Activated naive CD4-positive, alpha-beta T cell treated with Interleukin-2 at 50 U/mL for 16 hours (primary cell): ENCODE measurements around the gene TNRC18.

Experiments
- DNase-seq: peaks from one replicate; pipeline ENCODE4 v3.0.0-alpha.2; 2020

The TNRC18 gene

GRCh38 chr7:5425507-5426225 is 2.0 kb upstream of the TNRC18 start:
- no peak for DNase-seq

DNA sequence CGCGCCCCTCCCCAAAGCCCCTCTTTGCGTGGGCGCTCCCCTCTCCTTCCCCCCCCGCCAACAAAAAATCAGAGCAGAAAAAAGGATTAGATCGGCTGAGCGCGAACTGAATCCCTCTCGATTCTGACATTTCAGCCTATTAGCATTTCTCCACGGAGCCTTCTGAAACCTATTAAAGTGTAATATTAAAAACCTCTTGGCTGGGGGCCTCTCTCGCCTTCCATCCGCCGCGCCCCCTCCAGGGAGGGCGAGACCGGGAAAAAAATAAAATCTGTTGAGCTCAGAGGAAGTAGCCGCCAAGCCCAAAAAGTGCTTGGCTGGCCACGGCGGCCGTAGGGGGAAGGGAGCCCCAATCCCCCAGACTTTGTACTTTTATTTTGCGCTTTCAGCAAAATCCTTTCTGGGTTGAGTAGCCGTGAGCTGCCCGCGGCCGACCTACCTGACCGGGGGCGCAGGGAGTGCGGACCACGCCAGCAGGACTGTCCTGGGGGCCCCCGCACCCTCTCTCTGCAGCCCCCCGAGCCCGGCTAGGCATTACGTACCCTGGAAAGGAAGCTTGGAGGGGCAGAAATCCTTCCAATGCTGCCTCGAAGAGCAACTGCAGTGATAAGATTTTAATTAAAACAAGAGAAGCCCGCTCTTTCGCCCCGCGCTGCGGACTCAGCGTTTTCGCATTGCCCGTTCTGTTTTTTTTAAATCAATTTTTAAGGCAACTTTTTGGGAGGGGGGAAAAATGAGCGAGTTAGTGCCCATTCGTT is 1.3 kb upstream of the TNRC18 start:
- DNase-seq, result no peak

DNA sequence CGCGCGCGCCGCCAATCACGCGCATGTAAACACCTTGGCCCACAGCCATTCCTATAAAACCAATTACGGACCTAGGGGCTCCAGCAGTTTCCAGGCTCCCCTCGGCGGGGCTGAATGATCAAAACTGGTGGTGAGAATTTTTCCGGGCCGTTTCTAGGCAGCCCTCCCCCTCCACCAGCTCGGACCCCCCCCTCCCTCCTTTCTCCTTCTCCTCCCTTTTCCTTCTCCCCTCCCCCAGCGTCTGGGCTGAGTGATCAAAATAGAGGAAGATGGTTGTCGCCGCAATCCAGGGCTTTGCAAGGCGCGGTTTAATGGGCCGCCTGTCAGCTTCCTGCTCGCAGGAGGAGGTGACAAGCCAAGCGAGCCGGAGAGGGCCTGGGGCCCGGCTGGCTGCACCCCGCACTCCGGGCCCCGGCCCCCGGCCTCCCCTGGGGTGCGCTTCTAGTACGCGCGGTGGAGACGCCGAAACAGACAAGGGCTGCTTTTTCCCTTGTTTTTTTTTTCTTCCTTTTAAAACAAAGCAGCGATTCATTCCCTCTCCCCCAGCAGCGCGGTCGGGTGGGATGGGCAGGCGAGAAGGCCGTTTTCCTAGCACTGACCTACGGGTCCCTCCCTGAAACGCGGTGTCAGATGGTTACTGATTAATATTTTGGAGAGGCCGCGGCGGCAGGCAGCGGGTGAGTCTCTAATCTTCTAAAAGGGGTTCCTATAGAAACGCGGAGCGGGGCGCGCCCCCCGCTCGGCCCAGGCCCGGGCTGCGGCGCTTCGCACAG is 528 bp upstream of the TNRC18 start:
- DNase-seq, result no peak

DNA sequence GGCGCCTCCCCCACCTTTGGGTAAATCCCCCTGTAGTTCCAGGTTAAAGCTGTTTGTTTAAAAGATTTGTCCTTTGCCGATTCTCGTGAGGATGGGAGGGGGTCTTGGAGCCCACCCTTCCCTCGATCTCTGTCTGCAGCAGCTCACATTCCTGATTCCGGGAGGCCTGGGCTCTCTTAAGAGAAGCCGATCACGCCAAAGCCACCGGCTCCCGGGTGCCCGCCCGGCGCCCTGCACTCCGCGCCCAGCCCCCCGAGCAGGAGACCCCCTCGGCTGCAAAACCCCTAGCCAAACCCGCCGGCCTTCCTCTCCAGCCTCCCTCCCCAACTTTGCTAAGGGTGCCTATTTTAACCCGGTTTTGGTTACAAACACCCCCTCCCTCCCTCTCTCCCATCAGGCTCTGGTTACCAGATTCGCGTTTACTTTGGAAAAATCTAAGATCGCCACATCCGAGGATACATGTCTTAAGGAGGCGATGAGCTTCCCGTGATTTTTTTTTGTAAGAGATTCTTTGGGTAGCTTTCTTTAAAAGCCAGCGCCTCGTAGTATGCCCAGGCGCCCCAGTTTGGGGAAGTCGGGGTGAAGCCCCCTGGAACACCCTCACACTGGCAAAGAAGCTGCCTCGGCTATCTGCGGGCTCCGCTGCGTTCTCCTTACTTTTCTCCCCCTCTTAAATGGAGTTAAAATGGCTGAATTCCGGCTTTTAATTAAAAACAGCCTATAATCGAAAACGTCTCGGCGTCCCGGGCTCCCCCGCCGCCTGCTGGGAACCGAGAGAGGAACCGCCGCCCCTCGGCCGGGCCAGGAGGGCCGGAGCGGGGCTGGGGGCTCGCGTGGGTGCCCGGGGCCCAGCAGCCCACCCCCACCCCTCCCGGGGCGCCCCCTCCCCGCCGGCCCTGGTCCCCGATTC is 983 bp downstream of the TNRC18 start:
- DNase-seq, result no peak

- DNase-seq, result no peak
Measured at GRCh38 chr7:5421714-5422395, 1.8 kb downstream of the TNRC18 start.

DNA sequence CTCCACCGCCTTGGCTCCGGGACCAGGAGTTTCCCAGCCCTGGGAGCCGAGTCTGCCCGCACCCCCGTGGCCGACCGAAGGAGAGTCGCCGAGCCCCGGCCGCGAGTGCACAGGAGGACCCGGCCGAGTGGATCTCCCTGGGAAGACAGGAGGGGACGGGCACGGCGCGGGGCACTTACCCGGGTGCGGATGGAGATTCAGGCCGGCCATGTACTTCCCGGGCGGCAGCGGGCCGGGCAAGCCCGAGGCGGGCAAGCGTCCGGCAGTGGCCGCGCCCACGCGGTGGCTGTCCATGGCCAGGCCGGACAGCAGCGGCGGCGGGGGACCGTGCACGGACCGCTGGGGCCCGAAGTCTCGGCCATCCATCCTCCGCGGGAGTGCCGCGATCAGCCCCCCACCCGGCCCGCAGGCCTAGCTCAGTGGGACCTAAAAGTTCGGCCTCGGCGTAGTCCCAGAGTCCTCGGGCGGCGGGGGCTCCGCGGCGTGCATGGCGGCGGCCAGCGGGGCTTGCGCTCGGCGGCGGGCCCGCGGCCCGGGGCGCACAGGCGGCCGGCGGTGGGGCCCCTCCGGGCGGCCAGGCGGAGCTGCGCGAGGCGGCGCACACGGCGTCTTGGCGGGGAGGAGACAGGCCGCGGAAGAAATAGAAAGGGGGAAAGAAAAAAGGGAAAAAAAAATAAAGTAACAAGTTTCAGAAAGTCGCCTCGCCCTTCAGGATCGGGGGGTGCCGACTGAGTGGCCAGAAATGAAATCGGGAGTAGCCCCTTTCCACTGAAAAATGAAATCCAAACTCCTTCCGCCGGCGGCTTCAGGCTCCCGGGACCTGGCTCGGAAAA is 2.5 kb downstream of the TNRC18 start:
- no peak for DNase-seq

GRCh38 chr7:5420067-5420880 is 3.4 kb downstream of the TNRC18 start:
- no peak for DNase-seq

DNA sequence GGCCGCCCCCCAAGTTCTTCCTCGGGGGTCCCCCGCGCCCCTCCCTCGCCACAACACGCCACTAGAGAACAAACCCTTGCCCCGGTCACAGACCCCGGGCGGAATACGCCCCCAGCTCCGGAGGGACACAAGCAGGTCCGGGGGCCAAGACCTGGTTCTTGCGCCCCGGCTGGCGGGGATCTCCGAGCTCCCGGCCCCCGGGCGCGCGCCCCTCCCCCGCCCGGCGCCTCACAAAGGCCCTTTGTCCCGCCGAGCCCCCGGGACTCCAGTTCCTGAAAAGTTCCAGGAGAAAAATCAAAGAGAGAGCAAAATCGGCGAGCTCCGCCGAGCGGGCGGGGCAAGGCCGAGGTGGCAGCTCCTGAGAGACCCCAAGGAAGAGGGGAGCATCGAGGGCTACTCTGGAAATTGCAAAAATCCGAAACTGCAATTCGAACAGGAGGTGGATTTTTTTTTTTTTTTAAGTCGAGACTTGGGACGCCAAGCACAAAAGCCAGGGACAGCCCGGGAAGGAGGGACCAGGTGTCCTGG is 4.0 kb downstream of the TNRC18 start:
- DNase-seq, result no peak

DNA sequence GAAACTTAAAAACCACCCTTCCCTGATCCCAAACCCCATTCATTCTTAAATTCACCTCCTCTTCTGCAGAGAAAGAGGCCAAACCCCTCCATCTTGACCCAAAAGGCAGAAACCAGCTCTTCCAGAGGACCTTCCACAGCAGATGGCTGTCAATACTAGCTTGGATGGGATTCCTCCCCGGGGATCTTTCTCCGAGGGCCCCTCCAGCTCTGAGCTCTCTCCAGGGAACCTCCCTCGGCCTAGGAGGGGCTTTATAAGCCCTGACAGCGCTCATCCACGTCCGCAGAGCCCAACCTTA is 5.4 kb downstream of the TNRC18 start:
- no peak for DNase-seq

DNA sequence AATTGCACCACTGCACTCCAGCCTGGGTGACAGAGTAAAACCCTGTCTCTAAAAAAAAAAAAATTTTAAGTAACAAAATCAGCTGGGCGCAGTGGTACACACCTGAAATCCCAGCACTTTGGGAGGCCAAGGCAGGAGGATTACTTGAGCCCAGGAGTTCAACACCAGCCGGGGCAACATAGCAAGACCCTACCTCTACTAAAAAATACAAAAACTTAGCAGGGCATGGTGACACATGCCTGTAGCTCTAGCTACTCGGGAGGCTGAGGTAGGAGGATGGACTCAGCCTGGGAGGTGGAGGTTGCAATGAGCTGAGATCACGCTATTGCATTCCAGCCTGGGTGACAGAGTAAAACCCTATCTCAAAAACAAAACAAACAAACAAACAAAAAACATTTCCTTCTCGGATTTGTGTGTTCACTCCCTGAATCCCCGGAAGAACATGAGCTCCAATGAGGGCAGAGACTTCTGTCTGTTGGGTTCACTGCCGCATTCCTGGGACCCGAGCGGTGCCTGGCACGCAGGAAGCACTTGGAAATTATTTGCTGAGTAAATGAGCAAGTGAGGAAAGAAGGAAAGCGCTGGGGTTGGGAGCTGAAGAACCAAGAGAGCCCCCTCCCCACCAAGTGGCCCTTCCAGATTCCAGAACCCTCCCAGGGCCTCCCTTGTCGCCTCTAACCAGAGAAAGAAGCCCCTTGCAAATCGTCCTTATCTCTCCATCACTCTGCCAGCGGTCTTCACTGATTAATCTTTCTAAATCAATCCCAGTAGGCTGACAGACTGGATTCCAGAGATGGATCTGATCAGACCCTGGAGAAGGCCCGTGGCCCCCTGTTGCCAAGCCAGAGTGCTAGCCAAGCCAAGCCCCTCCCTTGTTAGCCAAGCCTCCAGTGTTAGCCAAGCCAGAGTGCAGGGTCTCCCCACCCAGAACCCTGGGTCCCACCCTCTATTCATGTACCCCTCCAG is 6.2 kb downstream of the TNRC18 start:
- DNase-seq, result no peak

- DNase-seq, result no peak
Measured at GRCh38 chr7:5414916-5415315, 8.7 kb downstream of the TNRC18 start.

DNA sequence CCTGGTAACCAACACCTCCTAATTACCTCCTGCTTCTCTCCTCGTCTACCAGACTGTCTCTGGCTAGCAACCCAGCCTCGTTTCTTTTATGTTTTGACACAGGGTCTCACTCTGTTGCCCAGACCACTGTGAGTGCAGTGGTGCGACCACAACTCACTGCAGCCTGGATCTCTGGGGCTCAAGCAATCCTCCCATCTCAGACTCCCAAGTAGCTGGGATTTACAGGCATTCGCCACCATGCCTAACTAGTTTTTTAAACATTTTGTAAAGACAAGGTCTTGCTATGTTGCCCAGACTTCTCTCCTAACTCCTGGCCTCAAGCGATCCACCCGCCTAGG is 10.2 kb downstream of the TNRC18 start:
- DNase-seq, result no peak

DNA sequence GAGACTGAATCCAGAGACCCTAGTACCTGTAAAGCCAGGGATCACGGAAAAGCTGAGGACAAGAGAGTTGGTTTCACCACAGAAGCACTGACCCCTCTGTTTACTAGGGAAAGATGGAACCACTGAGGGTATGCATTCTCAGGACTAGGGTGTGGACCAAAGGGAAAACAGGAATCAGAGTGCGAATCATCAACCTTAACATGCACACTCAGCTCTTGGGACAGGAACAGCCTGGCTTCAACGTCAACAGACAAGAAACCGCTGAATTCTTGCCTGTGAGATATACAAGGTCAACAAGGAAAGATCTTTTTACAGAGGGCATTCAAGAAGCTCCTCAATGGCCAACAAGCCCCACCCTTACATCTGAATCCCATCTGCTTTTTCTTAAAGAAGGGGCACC is 14.9 kb downstream of the TNRC18 start:
- no peak for DNase-seq

- no peak for DNase-seq
Measured at GRCh38 chr7:5406957-5407945, 16.4 kb downstream of the TNRC18 start.

- no peak for DNase-seq
Measured at GRCh38 chr7:5404421-5404826, 19.2 kb downstream of the TNRC18 start.

DNA sequence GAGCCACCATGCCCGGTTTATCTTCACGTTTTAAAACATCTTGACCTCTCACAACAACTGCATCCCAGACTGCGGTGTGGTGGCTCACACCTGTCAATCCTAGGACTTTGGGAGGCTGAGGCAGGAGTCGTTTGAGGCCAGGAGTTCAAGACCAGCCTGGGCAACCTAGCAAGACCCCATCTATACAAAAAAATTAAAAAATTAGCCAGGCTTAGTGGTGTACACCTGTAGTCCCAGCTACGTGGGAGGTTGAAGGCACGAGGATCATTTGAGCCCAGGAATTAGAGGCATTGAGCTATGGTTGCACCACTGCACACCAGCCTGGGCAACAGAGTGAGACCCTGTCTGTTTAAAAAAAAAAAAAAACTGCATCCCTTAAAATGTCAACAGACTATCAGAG is 20.2 kb downstream of the TNRC18 start:
- DNase-seq, result no peak

DNA sequence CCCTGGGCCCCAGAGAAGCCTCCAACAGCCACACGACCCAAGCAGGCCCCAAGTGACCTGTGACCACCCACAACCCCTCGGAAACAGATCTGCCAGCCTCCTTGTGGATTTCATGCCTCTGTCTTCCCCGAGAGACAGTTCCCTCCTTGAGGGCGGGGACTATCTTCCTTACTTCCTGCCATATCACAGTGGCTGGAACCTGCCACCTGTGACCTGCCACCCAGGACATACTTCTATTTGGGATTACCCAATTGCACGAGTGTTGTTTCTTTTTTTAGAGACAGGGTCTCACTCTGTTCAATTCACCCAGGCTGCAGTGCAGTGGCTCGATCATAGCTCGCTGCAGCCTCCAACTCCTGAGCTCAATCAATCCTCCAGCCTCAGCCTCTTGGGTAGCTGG is 25.9 kb downstream of the TNRC18 start:
- DNase-seq, result no peak
